B cell (primary cell): ENCODE measurements around the gene CHPT1. TPM values are rescaled to one million over a fixed set of nuclear protein-coding genes. Genes with fewer than 3 reads are reported as not detected.

ENCODE experiments used
- ATAC-seq: fragments of 200-7000 bp; cut with Tn5 transposase; one replicate; pipeline ENCODE4 v1.10.0; 2021; ENCODE audit warnings: low read depth, mild to moderate bottlenecking, moderate number of reproducible peaks, moderate library complexity
- CTCF ChIA-PET: fragments of 350-600 bp; sonication (Branson Sonifier 250); formaldehyde crosslinking; loops from one replicate; lab custom pipeline; 2021; ENCODE audit warnings: antibody characterized with exemption, inconsistent platforms; lab: Charles Lee
- POLR2A ChIA-PET: fragments of 350-600 bp; sonication (Branson Sonifier 250); formaldehyde crosslinking; loops from one replicate; lab custom pipeline; 2021; ENCODE audit warnings: antibody characterized with exemption; lab: Charles Lee
- DNase-seq: peaks from one replicate; pipeline ENCODE4 v3.0.0; 2013
- H2AFZ ChIP-seq: 2 replicates; pipeline ENCODE4 v1.6.1; 2012; ENCODE audit warnings: mild to moderate bottlenecking, low read depth, low read length; ENCODE audit not compliant: insufficient read depth, poor library complexity, severe bottlenecking
- H3K27ac ChIP-seq, 2 donors: 1 replicate in 1 of 2; 2 replicates in 1 of 2; pipeline ENCODE4 v1.5.1; 2012 to 2013; ENCODE audit warnings: low read length in 2 of 2, mild to moderate bottlenecking in 2 of 2, moderate library complexity in 1 of 2
- H3K27me3 ChIP-seq, 4 experiments: fragments of 200-600 bp in 1 of 4; sonication (generic) in 1 of 4; replicated peaks in 1 of 4; 1 replicate in 2 of 4; 2 replicates in 2 of 4; pipeline versions ENCODE4 v1.6.1 to v1.7.0; 2013 to 2016; ENCODE audit warnings: low read length in 3 of 4, mild to moderate bottlenecking in 2 of 4, mixed read lengths in 1 of 4, moderate library complexity in 1 of 4; ENCODE audit not compliant: insufficient read depth in 4 of 4, control insufficient read depth in 3 of 4; ENCODE audit errors: control extremely low read depth in 1 of 4
- H3K36me3 ChIP-seq, 2 experiments: replicated peaks in 1 of 2; 1 replicate in 1 of 2; 2 replicates in 1 of 2; pipeline versions ENCODE4 v1.6.1 to v1.7.1; 2013; ENCODE audit warnings: low read length in 1 of 2; ENCODE audit not compliant: insufficient read depth in 2 of 2, control insufficient read depth in 1 of 2; ENCODE audit errors: control extremely low read depth in 1 of 2, extremely low read depth in 1 of 2
- H3K4me1 ChIP-seq, 2 donors: fragments of 200-600 bp in 1 of 2; sonication (generic) in 1 of 2; 1 replicate in 1 of 2; 2 replicates in 1 of 2; pipeline versions ENCODE4 v1.5.1 to v1.6.1; 2013 to 2017; ENCODE audit warnings: low read length in 2 of 2; ENCODE audit not compliant: control insufficient read depth in 2 of 2, insufficient read depth in 2 of 2
- H3K4me2 ChIP-seq: replicated peaks from 2 replicates; pipeline ENCODE3; 2012; ENCODE audit warnings: mild to moderate bottlenecking, low read depth, low read length; ENCODE audit not compliant: poor library complexity, severe bottlenecking
- H3K4me3 ChIP-seq, 5 experiments: fragments of 200-600 bp in 1 of 5; sonication (generic) in 1 of 5; 1 replicate in 3 of 5; 2 replicates in 2 of 5; pipeline versions ENCODE4 v1.5.1 to v1.7.0; 2011 to 2016; ENCODE audit warnings: low read length in 4 of 5, mild to moderate bottlenecking in 4 of 5, low read depth in 2 of 5, control low read depth in 1 of 5, moderate library complexity in 1 of 5; ENCODE audit not compliant: insufficient read depth in 1 of 5; ENCODE audit errors: control extremely low read depth in 1 of 5, extremely low read depth in 1 of 5
- H3K79me2 ChIP-seq: fragments of 200-600 bp; sonication (generic); one replicate; pipeline ENCODE4 v1.6.0; 2016; ENCODE audit warnings: low read length; ENCODE audit not compliant: control insufficient read depth, insufficient read depth
- H3K9ac ChIP-seq: fragments of 200-600 bp; sonication (generic); 2 replicates; pipeline ENCODE4 v1.6.1; 2017; ENCODE audit warnings: mild to moderate bottlenecking, low read length, moderate library complexity
- H3K9me3 ChIP-seq, 3 donors: one replicate each; pipeline versions ENCODE4 v1.6.1 to v1.7.1; 2013; ENCODE audit warnings: low read length in 2 of 3; ENCODE audit not compliant: control insufficient read depth in 2 of 3, insufficient read depth in 1 of 3; ENCODE audit errors: control extremely low read depth in 1 of 3
- H4K20me1 ChIP-seq: 2 replicates; pipeline ENCODE4 v1.6.0; 2012; ENCODE audit warnings: mild to moderate bottlenecking, low read length; ENCODE audit not compliant: insufficient read depth, control insufficient read depth, poor library complexity, severe bottlenecking
- H3K27ac Mint-ChIP-seq: one replicate; pipeline ENCODE4 v1.8.0; 2021; ENCODE audit warnings: mixed read lengths
- H3K27me3 Mint-ChIP-seq: one replicate; pipeline ENCODE4 v1.8.0; 2021; ENCODE audit warnings: mixed read lengths
- H3K4me1 Mint-ChIP-seq: one replicate; pipeline ENCODE4 v1.8.0; 2021; ENCODE audit warnings: mixed read lengths
- H3K4me3 Mint-ChIP-seq: one replicate; pipeline ENCODE4 v1.8.0; 2021; ENCODE audit warnings: mixed read lengths
- H3K9me3 Mint-ChIP-seq: one replicate; pipeline ENCODE4 v1.8.0; 2022; ENCODE audit warnings: mixed read lengths; ENCODE audit not compliant: insufficient read depth
- EZH2 ChIP-seq: IDR thresholded peaks from 2 replicates; pipeline ENCODE4 v1.6.1; 2012; ENCODE audit warnings: borderline replicate concordance, low read depth, mild to moderate bottlenecking, moderate library complexity, low read length; ENCODE audit not compliant: insufficient read depth, poor library complexity, severe bottlenecking
- WGBS: methylation state at CpG from one replicate; pipeline ENCODE4 v1.1.5; 2013; ENCODE audit warnings: missing lambda C conversion rate; ENCODE audit not compliant: insufficient coverage; 5-methylcytosine and 5-hydroxymethylcytosine counted together
- intact Hi-C: fragments of 100-400 bp; cut with micrococcal nuclease; formaldehyde crosslinking; loops from one replicate; pipeline ENCODE4 v1.10.0; 2022
- polyA plus RNA-seq: library from polyadenylated mRNA; depleted of rRNA; stranded (reverse); fragments of >200 nt; gene quantifications from 2 replicates; pipeline ENCODE4 v1.2.3, GENCODE V29; 2012
- total RNA-seq, 2 donors: library from RNA; stranded (reverse); fragments of 120-200 nt in 1 of 2; gene quantifications; 1 replicate in 1 of 2; 2 replicates in 1 of 2; pipeline versions ENCODE4 v1.2.3 to v1.2.4, GENCODE V29; 2013 to 2022
- TF ChIP-seq, protein P1 (sequence below): fragments of 200-600 bp; IDR thresholded peaks from one replicate; pipeline ENCODE4 v1.8.0; 2022; ENCODE audit warnings: antibody characterized with exemption, mild to moderate bottlenecking

CHPT1 gene
- total and polyA plus RNA-seq, 2 donors (not counting 1 experiment from before 2014, with no cell fraction given): 46.9 to 215 TPM

DNA sequence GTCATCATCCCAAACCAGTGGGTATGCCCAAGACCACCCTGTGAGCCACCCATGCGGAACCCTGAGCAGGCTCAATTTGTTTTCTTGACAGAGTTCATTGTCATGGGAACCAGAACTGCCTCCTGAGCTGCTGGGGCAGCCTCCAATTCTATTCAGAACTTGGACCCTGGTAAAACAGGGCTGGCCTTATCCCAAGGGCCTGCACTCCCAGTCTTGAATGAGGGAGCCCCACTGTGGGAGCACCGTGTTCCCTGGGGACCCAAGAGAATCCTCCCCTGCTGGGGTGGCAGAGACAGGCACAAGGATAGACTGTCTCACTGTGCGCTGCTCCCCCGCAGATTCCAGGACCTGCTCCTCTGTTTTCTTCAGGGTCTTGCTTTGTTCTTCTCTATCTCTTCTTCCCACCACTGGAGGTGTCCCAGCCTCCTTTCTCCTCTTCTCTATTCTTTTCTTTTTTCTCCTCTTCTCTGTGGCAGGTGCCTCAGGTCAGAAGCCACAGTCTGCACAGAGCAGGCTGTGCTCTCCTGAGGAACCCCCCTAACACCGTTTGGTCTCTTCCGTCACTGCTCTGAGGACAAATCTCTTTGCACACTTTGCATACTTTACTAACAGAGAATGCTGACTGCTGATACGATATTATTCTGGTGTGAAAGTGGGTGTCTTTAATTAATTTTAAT lies 31.2 kb upstream of the CHPT1 start:
- Histone ChIP-seq H3K27ac (no peak overlapping the region), H3K4me3 (no peak overlapping the region), H3K4me2 (no peak overlapping the region), H3K36me3 (no peaks in the 10 kb centered on the region), H2AFZ (no peak overlapping the region), H3K27me3 (no peaks in the 10 kb centered on the region), H3K4me1 (peaks cover 12 to 13% of the 10 kb centered on the region in 2 donors), H3K9ac (no peak overlapping the region), H3K9me3 (peaks cover 0 to 4% (median 0%) of the 10 kb centered on the region in 3 donors), H4K20me1 (no peaks in the 10 kb centered on the region), H3K79me2 (no peaks in the 10 kb centered on the region)
- intact Hi-C loops: no loop called here
- Mint-ChIP-seq H3K27ac (no peak overlapping the region), H3K4me3 (no peak overlapping the region), H3K27me3 (peaks cover 7% of the 10 kb centered on the region), H3K4me1 (peaks cover 13% of the 10 kb centered on the region), H3K9me3 (no peaks in the 10 kb centered on the region)
- ATAC-seq: no peak
- POLR2A ChIA-PET: no interaction called here
- CTCF ChIA-PET: interaction anchor here (1.4 kb wide), 1 partner anchor 94 kb away, joined by 4 read pairs; no protein-coding TSS in a partner anchor
- 93% methylated on average over 4 of the region's 7 CpGs for WGBS
- DNase-seq: no peak
- TF ChIP-seq EZH2: no peak
- TF ChIP-seq, protein P1, sequence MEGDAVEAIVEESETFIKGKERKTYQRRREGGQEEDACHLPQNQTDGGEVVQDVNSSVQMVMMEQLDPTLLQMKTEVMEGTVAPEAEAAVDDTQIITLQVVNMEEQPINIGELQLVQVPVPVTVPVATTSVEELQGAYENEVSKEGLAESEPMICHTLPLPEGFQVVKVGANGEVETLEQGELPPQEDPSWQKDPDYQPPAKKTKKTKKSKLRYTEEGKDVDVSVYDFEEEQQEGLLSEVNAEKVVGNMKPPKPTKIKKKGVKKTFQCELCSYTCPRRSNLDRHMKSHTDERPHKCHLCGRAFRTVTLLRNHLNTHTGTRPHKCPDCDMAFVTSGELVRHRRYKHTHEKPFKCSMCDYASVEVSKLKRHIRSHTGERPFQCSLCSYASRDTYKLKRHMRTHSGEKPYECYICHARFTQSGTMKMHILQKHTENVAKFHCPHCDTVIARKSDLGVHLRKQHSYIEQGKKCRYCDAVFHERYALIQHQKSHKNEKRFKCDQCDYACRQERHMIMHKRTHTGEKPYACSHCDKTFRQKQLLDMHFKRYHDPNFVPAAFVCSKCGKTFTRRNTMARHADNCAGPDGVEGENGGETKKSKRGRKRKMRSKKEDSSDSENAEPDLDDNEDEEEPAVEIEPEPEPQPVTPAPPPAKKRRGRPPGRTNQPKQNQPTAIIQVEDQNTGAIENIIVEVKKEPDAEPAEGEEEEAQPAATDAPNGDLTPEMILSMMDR: no peak

DNA sequence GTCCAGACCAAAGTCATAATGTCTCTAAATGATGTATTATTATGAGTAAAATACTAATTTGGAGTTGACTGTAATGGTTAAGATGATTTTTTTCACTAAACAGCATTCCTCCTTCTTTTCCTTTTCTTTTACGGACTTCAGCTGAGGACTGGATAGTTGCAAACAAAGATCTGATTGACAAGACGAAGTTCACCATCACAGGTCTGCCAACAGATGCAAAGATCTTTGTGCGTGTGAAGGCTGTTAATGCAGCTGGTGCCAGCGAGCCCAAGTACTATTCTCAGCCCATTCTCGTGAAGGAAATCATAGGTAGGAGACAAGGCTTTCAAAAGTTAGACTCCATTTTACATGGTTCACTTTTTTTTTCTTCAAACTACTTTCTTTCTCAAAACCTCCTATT lies 29.8 kb upstream of the CHPT1 start:
- no peaks in the 10 kb centered on the region for H4K20me1 ChIP-seq
- no peak overlapping the region for H3K4me3 Mint-ChIP-seq
- no peak overlapping the region for H3K9ac ChIP-seq
- no peak overlapping the region for H2AFZ ChIP-seq
- intact Hi-C loops: no loop called here
- H3K27me3 ChIP-seq: no peaks in the 10 kb centered on the region
- peaks cover 7% of the 10 kb centered on the region for H3K27me3 Mint-ChIP-seq
- peaks cover 22 to 25% of the 10 kb centered on the region in 2 donors for H3K4me1 ChIP-seq
- DNase-seq (no peak), ATAC-seq (no peak)
- H3K4me1 Mint-ChIP-seq: peaks cover 22% of the 10 kb centered on the region
- no peaks in the 10 kb centered on the region for H3K79me2 ChIP-seq
- H3K9me3 ChIP-seq: no peaks in the 10 kb centered on the region
- ChIA-PET CTCF (interaction anchor here (1.2 to 1.4 kb wide), 3 partner anchors 9 to 92 kb away, joined by 3 to 4 read pairs (median 4); no protein-coding TSS in a partner anchor), POLR2A (no interaction called here)
- H3K27ac Mint-ChIP-seq: no peak overlapping the region
- no peaks in the 10 kb centered on the region for H3K36me3 ChIP-seq
- no peak for TF ChIP-seq EZH2
- TF ChIP-seq, protein P1: no peak
- 100% methylated on average over 2 of the region's 5 CpGs for WGBS
- no peak overlapping the region for H3K27ac ChIP-seq
- H3K9me3 Mint-ChIP-seq: no peaks in the 10 kb centered on the region
- no peak overlapping the region for H3K4me3 ChIP-seq
- no peak overlapping the region for H3K4me2 ChIP-seq
